A549 (cell line): ENCODE measurements around the gene KIF21A.
A peak's percentile ranks its signal among the peaks of the same experiment; 100 is the strongest.

ENCODE experiments used
- CHD4 ChIP-seq: fragments of 200-600 bp; sonication (generic); IDR thresholded peaks from 2 replicates; pipeline ENCODE4 v1.6.1; 2016; ENCODE audit warnings: antibody characterized with exemption, mild to moderate bottlenecking, borderline replicate concordance
- CTCF ChIP-seq: fragments of >200 bp; sonication (Bioruptor Twin); formaldehyde crosslinking; IDR thresholded peaks from 3 replicates; pipeline ENCODE4 v1.5.1; 2016
- EHMT2 ChIP-seq: fragments of 200-600 bp; sonication (generic); IDR thresholded peaks from 2 replicates; pipeline ENCODE4 v1.6.1; 2016; ENCODE audit warnings: antibody characterized with exemption, low read depth, mild to moderate bottlenecking, moderate library complexity
- GATA3 ChIP-seq: IDR thresholded peaks from 2 replicates; pipeline ENCODE4 v1.6.1; 2012; ENCODE audit warnings: borderline replicate concordance
- NFE2L2 ChIP-seq: fragments of 150-350 bp; conservative IDR thresholded peaks from 2 replicates; pipeline ENCODE4 v1.6.1; 2014; ENCODE audit warnings: low read length
- SMC3 ChIP-seq: fragments of >200 bp; sonication (Bioruptor Twin); formaldehyde crosslinking; IDR thresholded peaks from 3 replicates; pipeline ENCODE4 v1.6.1; 2018; ENCODE audit warnings: inconsistent platforms
- TF ChIP-seq, protein P1 (sequence below): fragments of 450-650 bp; IDR thresholded peaks from 2 replicates; pipeline ENCODE4 v1.6.1; 2014; ENCODE audit warnings: antibody characterized with exemption
- TF ChIP-seq, protein P2 (sequence below): fragments of 200-600 bp; sonication (generic); IDR thresholded peaks from 2 replicates; pipeline ENCODE4 v1.6.1; 2016; ENCODE audit warnings: antibody characterized with exemption, mild to moderate bottlenecking, moderate library complexity

DNA sequence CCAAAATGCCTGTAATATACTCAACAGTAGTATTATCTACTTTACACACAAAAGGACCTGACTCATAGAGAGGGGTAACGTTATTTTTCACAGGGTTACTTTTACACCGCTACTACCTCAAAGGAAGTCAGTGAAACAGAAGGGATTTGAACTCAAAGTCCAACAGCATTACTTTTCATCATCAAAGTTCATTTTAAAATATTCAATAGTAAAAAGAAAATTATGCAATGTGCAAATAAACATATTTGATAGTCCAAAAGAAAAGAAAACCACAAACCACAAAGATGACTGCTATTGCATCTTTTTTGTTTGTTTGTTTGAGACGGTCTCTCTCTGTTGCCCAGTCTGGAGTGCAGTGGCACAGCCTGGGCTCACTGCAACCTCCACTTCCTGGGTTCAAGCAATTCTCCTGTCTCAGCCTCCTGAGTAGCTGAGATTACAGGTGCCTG, 15.5 kb downstream of the KIF21A start:
- TF ChIP-seq NFE2L2 (no peak), SMC3 (no peak), EHMT2 (no peak), GATA3 (no peak), CTCF (no peak), CHD4 (peak; percentile 31; the same call in 1 of the 2 replicates)
- TF ChIP-seq, protein P1, sequence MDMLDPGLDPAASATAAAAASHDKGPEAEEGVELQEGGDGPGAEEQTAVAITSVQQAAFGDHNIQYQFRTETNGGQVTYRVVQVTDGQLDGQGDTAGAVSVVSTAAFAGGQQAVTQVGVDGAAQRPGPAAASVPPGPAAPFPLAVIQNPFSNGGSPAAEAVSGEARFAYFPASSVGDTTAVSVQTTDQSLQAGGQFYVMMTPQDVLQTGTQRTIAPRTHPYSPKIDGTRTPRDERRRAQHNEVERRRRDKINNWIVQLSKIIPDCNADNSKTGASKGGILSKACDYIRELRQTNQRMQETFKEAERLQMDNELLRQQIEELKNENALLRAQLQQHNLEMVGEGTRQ, result no peak
- TF ChIP-seq, protein P2, sequence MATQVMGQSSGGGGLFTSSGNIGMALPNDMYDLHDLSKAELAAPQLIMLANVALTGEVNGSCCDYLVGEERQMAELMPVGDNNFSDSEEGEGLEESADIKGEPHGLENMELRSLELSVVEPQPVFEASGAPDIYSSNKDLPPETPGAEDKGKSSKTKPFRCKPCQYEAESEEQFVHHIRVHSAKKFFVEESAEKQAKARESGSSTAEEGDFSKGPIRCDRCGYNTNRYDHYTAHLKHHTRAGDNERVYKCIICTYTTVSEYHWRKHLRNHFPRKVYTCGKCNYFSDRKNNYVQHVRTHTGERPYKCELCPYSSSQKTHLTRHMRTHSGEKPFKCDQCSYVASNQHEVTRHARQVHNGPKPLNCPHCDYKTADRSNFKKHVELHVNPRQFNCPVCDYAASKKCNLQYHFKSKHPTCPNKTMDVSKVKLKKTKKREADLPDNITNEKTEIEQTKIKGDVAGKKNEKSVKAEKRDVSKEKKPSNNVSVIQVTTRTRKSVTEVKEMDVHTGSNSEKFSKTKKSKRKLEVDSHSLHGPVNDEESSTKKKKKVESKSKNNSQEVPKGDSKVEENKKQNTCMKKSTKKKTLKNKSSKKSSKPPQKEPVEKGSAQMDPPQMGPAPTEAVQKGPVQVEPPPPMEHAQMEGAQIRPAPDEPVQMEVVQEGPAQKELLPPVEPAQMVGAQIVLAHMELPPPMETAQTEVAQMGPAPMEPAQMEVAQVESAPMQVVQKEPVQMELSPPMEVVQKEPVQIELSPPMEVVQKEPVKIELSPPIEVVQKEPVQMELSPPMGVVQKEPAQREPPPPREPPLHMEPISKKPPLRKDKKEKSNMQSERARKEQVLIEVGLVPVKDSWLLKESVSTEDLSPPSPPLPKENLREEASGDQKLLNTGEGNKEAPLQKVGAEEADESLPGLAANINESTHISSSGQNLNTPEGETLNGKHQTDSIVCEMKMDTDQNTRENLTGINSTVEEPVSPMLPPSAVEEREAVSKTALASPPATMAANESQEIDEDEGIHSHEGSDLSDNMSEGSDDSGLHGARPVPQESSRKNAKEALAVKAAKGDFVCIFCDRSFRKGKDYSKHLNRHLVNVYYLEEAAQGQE, result no peak
